Hepatocyte (in vitro differentiated cells): ENCODE data around the gene KMT5B. TPM values are rescaled to one million over a fixed set of nuclear protein-coding genes. Genes with fewer than 3 reads are reported as not detected.

Source experiments
- DNase-seq: peaks from one replicate; pipeline ENCODE4 v3.0.0-alpha.2; 2016; ENCODE audit warnings: low spot score
- H2AFZ ChIP-seq: fragments of 200-600 bp; sonication (generic); 2 replicates; pipeline ENCODE4 v1.6.0; 2016; ENCODE audit warnings: antibody characterized with exemption, mild to moderate bottlenecking
- H3K27ac ChIP-seq: fragments of 200-600 bp; sonication (generic); 2 replicates; pipeline ENCODE4 v1.5.1; 2016; ENCODE audit warnings: mild to moderate bottlenecking
- H3K27me3 ChIP-seq: fragments of 200-600 bp; sonication (generic); 2 replicates; pipeline ENCODE4 v1.6.1; 2016
- H3K36me3 ChIP-seq: fragments of 200-600 bp; sonication (generic); replicated peaks from 2 replicates; pipeline ENCODE4 v1.5.1; 2016; ENCODE audit warnings: low read depth; ENCODE audit not compliant: insufficient read depth
- H3K4me1 ChIP-seq: fragments of 200-600 bp; sonication (generic); 2 replicates; pipeline ENCODE4 v1.5.1; 2016; ENCODE audit warnings: mild to moderate bottlenecking, moderate library complexity; ENCODE audit not compliant: insufficient read depth
- H3K4me2 ChIP-seq: fragments of 200-600 bp; sonication (generic); 2 replicates; pipeline ENCODE4 v1.6.0; 2016
- H3K4me3 ChIP-seq: fragments of 200-600 bp; sonication (generic); 2 replicates; pipeline ENCODE4 v1.5.1; 2016; ENCODE audit warnings: mild to moderate bottlenecking
- H3K79me2 ChIP-seq: fragments of 200-600 bp; sonication (generic); 2 replicates; pipeline ENCODE4 v1.6.0; 2017; ENCODE audit warnings: mild to moderate bottlenecking
- H3K9me2 ChIP-seq: fragments of 200-600 bp; sonication (generic); replicated peaks from 2 replicates; pipeline ENCODE4 v1.6.0; 2017; ENCODE audit warnings: mild to moderate bottlenecking; ENCODE audit not compliant: insufficient read depth
- H3K9me3 ChIP-seq: fragments of 200-600 bp; sonication (generic); 2 replicates; pipeline ENCODE4 v1.5.1; 2016; ENCODE audit warnings: low read depth, mild to moderate bottlenecking
- H4K20me1 ChIP-seq: fragments of 200-600 bp; sonication (generic); 2 replicates; pipeline ENCODE4 v1.6.0; 2016; ENCODE audit warnings: mild to moderate bottlenecking; ENCODE audit not compliant: insufficient read depth, poor library complexity, severe bottlenecking
- CTCF ChIP-seq: fragments of 200-600 bp; sonication (generic); IDR thresholded peaks from 2 replicates; pipeline ENCODE4 v1.5.1; 2016; ENCODE audit warnings: antibody characterized with exemption, mild to moderate bottlenecking; ENCODE audit not compliant: poor library complexity
- EZH2 ChIP-seq: fragments of 200-600 bp; sonication (generic); IDR thresholded peaks from 2 replicates; pipeline ENCODE4 v1.6.1; 2016; ENCODE audit warnings: antibody characterized with exemption, mild to moderate bottlenecking, borderline replicate concordance
- EZH2phosphoT487 ChIP-seq: fragments of 200-600 bp; sonication (generic); IDR thresholded peaks from one replicate; pipeline ENCODE4 v1.6.1; 2018; ENCODE audit warnings: antibody characterized with exemption, mild to moderate bottlenecking, low read depth, moderate library complexity; ENCODE audit not compliant: unreplicated experiment, severe bottlenecking
- WGBS: methylation state at CpG from one replicate; pipeline ENCODE4 v1.1.6; 2016; ENCODE audit warnings: low lambda C conversion rate; ENCODE audit errors: missing lambda C conversion rate; 5-methylcytosine and 5-hydroxymethylcytosine counted together
- polyA plus RNA-seq: library from polyadenylated mRNA; unstranded; fragments of >200 nt; fragmentation: Nextera tagmentation; extraction: Ambion mirVana; gene quantifications from 2 replicates; pipeline ENCODE4 v1.2.1, GENCODE V29; 2016
- total RNA-seq: library from RNA; depleted of rRNA; stranded (reverse); fragments of >200 nt; gene quantifications from 2 replicates; pipeline ENCODE4 v1.2.3, GENCODE V29; 2014

The KMT5B gene
- total and polyA plus RNA-seq, 2 experiments from 2014 or later: 29.9 to 36.0 TPM

- Histone ChIP-seq H3K27ac (no peak overlapping the region), H3K36me3 (no peaks in the 10 kb centered on the region), H4K20me1 (peaks cover 25% of the 10 kb centered on the region), H3K4me2 (no peak overlapping the region), H3K9me2 (no peaks in the 10 kb centered on the region), H3K27me3 (no peaks in the 10 kb centered on the region), H2AFZ (no peak overlapping the region), H3K9me3 (no peaks in the 10 kb centered on the region), H3K4me3 (no peak overlapping the region), H3K4me1 (peaks cover 16% of the 10 kb centered on the region), H3K79me2 (peaks cover 29% of the 10 kb centered on the region)
- TF ChIP-seq EZH2 (no peak), EZH2phosphoT487 (no peak), CTCF (no peak)
- DNase-seq: no peak
- 82% methylated on average over 15 of the region's 15 CpGs for WGBS
These were observed 2.0 kb upstream of the KMT5B start for GRCh38 chr11:68215087-68215445.

- peak overlapping the region; percentile 100 for H3K4me2 ChIP-seq
- peak overlapping the region; percentile 54 for H3K4me3 ChIP-seq
- peak overlapping the region; percentile 98 for H2AFZ ChIP-seq
- H3K27ac ChIP-seq: peak overlapping the region; percentile 100
- WGBS: 29% methylated on average over 40 of the region's 58 CpGs
- no peak for DNase-seq
- H3K27me3 ChIP-seq: no peaks in the 10 kb centered on the region
- H3K36me3 ChIP-seq: no peaks in the 10 kb centered on the region
- H3K79me2 ChIP-seq: peaks cover 32% of the 10 kb centered on the region
- TF ChIP-seq CTCF (no peak), EZH2phosphoT487 (no peak), EZH2 (no peak)
- H3K9me3 ChIP-seq: no peaks in the 10 kb centered on the region
- peaks cover 31% of the 10 kb centered on the region for H4K20me1 ChIP-seq
- H3K9me2 ChIP-seq: no peaks in the 10 kb centered on the region
- peaks cover 20% of the 10 kb centered on the region for H3K4me1 ChIP-seq
These were observed 1.3 kb upstream of the KMT5B start for GRCh38 chr11:68214173-68215086.

GRCh38 chr11:68213555-68214172 is 568 bp upstream of the KMT5B start:
- Histone ChIP-seq H3K36me3 (no peaks in the 10 kb centered on the region), H3K79me2 (peaks cover 36% of the 10 kb centered on the region), H2AFZ (peak overlapping the region; percentile 98), H3K27me3 (no peaks in the 10 kb centered on the region), H4K20me1 (peaks cover 37% of the 10 kb centered on the region), H3K4me3 (peak overlapping the region; percentile 54), H3K4me1 (peaks cover 24% of the 10 kb centered on the region), H3K9me2 (no peaks in the 10 kb centered on the region), H3K27ac (peak overlapping the region; percentile 100), H3K4me2 (peak overlapping the region; percentile 100), H3K9me3 (no peaks in the 10 kb centered on the region)
- 2% methylated on average over 76 of the region's 90 CpGs for WGBS
- TF ChIP-seq EZH2: no peak
- no peak for TF ChIP-seq EZH2phosphoT487
- no peak for TF ChIP-seq CTCF
- peak; percentile 96 for DNase-seq
